Raji (cell line): ENCODE data around the gene DTYMK.

Source experiments
- POLR2A ChIP-seq: IDR thresholded peaks from 2 replicates; pipeline ENCODE4 v1.6.1; 2011; ENCODE audit warnings: low read depth, low read length, control low read depth; ENCODE audit not compliant: insufficient read depth

Gene DTYMK

DNA sequence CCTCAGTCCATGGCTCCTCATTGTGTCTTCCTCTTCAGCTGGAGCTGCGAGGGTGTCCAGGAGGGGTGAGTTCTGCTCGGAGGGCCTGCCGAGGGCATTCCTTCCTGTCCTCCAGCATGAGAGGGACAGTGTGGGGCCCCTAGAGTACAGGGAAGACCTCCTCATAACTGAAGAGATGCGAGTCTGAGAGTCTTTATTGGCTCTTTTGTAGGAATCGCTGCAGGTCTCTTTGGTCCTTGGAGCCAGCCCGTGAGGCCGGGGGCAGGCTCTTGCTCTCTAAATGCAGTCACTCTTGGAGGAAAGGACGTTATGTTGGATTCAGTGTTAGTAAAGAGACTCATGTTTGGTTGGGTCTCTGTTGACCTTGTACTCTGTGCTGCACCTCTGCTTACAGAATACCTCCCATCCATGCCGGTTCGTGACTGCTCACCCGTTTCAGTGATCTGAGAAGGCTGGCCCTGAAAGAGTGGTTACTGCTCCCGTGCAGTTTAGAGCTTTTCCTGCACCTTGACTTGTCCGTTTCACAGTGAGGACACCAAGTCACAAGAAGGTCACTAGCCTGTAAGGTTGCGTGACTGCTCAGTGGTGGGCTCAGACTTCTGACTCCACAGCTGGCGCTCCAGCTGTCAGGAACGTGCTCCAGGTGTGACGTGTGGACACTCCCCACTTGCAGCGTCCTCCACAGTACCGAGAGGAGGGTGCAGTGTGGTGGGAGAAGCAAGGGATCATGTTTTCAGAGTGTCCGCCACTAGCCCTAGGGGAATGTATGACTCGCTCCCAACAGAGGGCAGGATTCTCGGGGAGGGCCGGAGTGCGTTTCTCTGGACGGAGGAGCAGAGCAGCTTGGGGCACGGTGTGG is 41.3 kb downstream of the DTYMK start:
- TF ChIP-seq POLR2A, result no peak

- TF ChIP-seq POLR2A, result no peak
Measured at GRCh38 chr2:241641631-241642030, 45.0 kb downstream of the DTYMK start.

GRCh38 chr2:241640165-241640795 is 46.3 kb downstream of the DTYMK start:
- TF ChIP-seq POLR2A, result no peak

- no peak for TF ChIP-seq POLR2A
Measured at GRCh38 chr2:241639385-241639784, 47.2 kb downstream of the DTYMK start.

- no peak for TF ChIP-seq POLR2A
Measured at GRCh38 chr2:241638940-241639339, 47.7 kb downstream of the DTYMK start.

GRCh38 chr2:241637795-241638660 is 48.6 kb downstream of the DTYMK start:
- no peak for TF ChIP-seq POLR2A

DNA sequence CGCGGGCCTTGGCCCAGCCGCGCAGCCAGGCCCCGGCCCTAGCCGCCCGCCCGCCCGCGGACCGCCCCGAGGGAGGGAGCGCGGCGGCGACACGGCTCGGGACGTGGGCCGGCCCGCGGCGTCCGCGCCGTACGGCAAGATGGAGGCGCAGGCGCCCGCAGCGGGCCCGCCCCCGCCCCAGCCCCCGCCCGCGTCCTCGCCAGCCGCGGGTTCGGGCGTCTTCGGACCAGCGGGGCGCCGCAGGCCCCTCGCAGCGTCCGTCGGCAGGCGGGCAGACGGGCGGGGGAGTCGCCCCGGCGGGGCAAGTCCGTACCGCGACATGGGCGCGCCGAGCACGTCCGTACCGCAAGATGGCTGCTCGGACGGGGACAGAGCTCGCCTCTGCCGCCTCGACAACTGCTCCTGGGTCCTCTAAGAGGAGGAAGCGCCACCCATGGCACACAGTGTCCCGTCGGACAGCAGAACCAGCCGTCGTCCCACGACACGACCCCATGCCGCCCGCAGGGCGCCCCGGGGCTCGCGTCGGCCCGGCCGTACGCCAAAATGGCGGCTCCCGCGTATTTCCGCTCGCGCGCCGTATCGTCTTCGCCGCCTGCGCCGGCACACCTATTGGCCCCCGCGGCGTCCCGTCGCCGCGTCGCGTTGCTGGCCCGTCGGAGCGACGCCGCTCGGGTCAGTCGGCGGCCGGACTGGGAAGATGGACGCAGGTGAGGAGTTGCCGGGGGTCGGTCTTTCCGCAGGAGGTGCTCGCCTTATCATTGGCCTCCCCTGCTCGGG is 49.4 kb downstream of the DTYMK start, which contains the start of the genes ATG4B and THAP4:
Gene ATG4B (plus strand): TSS at position 676 of the 777 bp plus-strand sequence. CDS start 22 bp downstream, at position 698.
Gene THAP4 (minus strand): TSS at position 141 of the 777 bp plus-strand sequence. CDS start 141 bp downstream, outside the sequence.
- TF ChIP-seq POLR2A, result peak; percentile 79

- TF ChIP-seq POLR2A, result peak; percentile 45; the same call in 1 of the 2 replicates
Measured at GRCh38 chr2:241636182-241637017, 50.2 kb downstream of the DTYMK start.

- TF ChIP-seq POLR2A, result no peak
Measured at GRCh38 chr2:241635756-241636155, 50.9 kb downstream of the DTYMK start.

- TF ChIP-seq POLR2A, result no peak
Measured at GRCh38 chr2:241633561-241633960, 53.1 kb downstream of the DTYMK start.

GRCh38 chr2:241632478-241633325 is 53.9 kb downstream of the DTYMK start:
- no peak for TF ChIP-seq POLR2A

GRCh38 chr2:241629762-241630435 is 56.7 kb downstream of the DTYMK start:
- no peak for TF ChIP-seq POLR2A

- TF ChIP-seq POLR2A, result no peak
Measured at GRCh38 chr2:241627675-241628074, 58.9 kb downstream of the DTYMK start.
